ENCODE results near the gene CRYZL1. TPM values are rescaled to one million over a fixed set of nuclear protein-coding genes. Genes with fewer than 3 reads are reported as not detected.

The CRYZL1 gene
- total and polyA plus RNA-seq, 12 donors, result 14.0 to 69.5 (median 33.4) TPM

GRCh38 chr21:33611006-33611744 is 30.4 kb downstream of the CRYZL1 start:
- 87 to 97% (median 90%) methylated on average over 7 of the region's 7 CpGs for WGBS, 4 donors
- Histone ChIP-seq H3K4me3 (no peak overlapping the region), H3K9me3 (replicated peaks in 1 of 3) (no peaks in the 10 kb centered on the region), H3K36me3 (replicated peaks in 1 of 2) (peaks cover 0 to 31% of the 10 kb centered on the region in 2 donors), H3K27ac (no peak overlapping the region), H3K27me3 (no peaks in the 10 kb centered on the region), H3K4me1 (replicated peaks in 1 of 2) (no peaks in the 10 kb centered on the region)
- no peak for TF ChIP-seq POLR2A (IDR thresholded peaks at IDR 0.05)
- TF ChIP-seq CTCF (IDR thresholded peaks at IDR 0.05), result no peak
- no peak for DNase-seq
- intact Hi-C loops (cut with DNase I), result no loop called here

- intact Hi-C loops (cut with DNase I), result loop anchor here in 1 of 2 donors (10.0 kb wide), 1 partner anchor 404 kb away; no protein-coding TSS in a partner anchor
- H3K27me3 ChIP-seq, result no peaks in the 10 kb centered on the region
- WGBS, 4 donors, result 59 to 73% (median 66%) methylated on average over 1 of the region's 1 CpG
- no peak for DNase-seq
- H3K4me1 ChIP-seq (replicated peaks in 1 of 2), result no peaks in the 10 kb centered on the region
- no peak overlapping the region for H3K4me3 ChIP-seq
- peaks cover 0 to 22% of the 10 kb centered on the region in 2 donors for H3K36me3 ChIP-seq (replicated peaks in 1 of 2)
- H3K9me3 ChIP-seq (replicated peaks in 1 of 3), result no peaks in the 10 kb centered on the region
- no peak for TF ChIP-seq CTCF (IDR thresholded peaks at IDR 0.05)
- no peak for TF ChIP-seq POLR2A (IDR thresholded peaks at IDR 0.05)
- no peak overlapping the region for H3K27ac ChIP-seq
Observed at GRCh38 chr21:33608559-33608958, 33.0 kb downstream of the CRYZL1 start.

GRCh38 chr21:33598051-33598450 is 43.5 kb downstream of the CRYZL1 start:
- Histone ChIP-seq H3K36me3 (replicated peaks in 1 of 2) (peaks cover 0 to 54% of the 10 kb centered on the region in 2 donors), H3K4me3 (no peak overlapping the region), H3K9me3 (replicated peaks in 1 of 3) (no peaks in the 10 kb centered on the region), H3K27ac (no peak overlapping the region), H3K4me1 (replicated peaks in 1 of 2) (no peaks in the 10 kb centered on the region), H3K27me3 (no peaks in the 10 kb centered on the region)
- 81 to 97% (median 90%) methylated on average over 1 of the region's 1 CpG for WGBS, 4 donors
- no peak for TF ChIP-seq POLR2A (IDR thresholded peaks at IDR 0.05)
- TF ChIP-seq CTCF (IDR thresholded peaks at IDR 0.05), result no peak
- no peak for DNase-seq
- intact Hi-C loops (cut with DNase I), result no loop called here

GRCh38 chr21:33588485-33589335 is 52.8 kb downstream of the CRYZL1 start, which contains the start of gene DONSON:
DONSON (minus strand) TSS chr21:33588684; CDS start chr21:33588641, 43 bp downstream.
- intact Hi-C loops (cut with DNase I), result no loop called here

More at GRCh38 chr21:33588485-33589335, 52.8 kb downstream of the CRYZL1 start, which contains the start of gene DONSON:
- H3K4me3 ChIP-seq, result peak within 1 kb of the TSS; percentile 23 to 95 (median 74)
- H3K36me3 ChIP-seq (replicated peaks in 1 of 2), result no peaks in the 10 kb centered on the region
- 0 to 2% (median 0%) methylated on average over 4 to 78 of the region's 78 CpGs for WGBS, 4 donors
- H3K27me3 ChIP-seq, result no peaks in the 10 kb centered on the region
- peak; percentile 89 to 94 (median 91) for DNase-seq
- H3K9me3 ChIP-seq (replicated peaks in 1 of 3), result no peaks in the 10 kb centered on the region
- TF ChIP-seq POLR2A (IDR thresholded peaks at IDR 0.05) (peak in 1 of 2 donors; percentile 60), CTCF (IDR thresholded peaks at IDR 0.05) (peak in 2 of 6 experiments; percentile 17 to 32)
- peaks cover 4 to 16% of the 10 kb centered on the region in 2 donors for H3K4me1 ChIP-seq (replicated peaks in 1 of 2)
- H3K27ac ChIP-seq, result peak within 1 kb of the TSS; percentile 50 to 94 (median 90)
